Stimulated activated effector memory CD8-positive, alpha-beta T cell treated with anti-CD3 and anti-CD28 coated beads, Interleukin-12 subunit alpha, Interleukin-12 subunit beta, amount 100 ng/mL, for 72 hours (primary cell): Measurements from ENCODE around the gene CCP110.

Experiments used
- ATAC-seq: fragments of 150-1000 bp; cut with Tn5 transposase; 2 replicates; pipeline ENCODE4 v1.10.0; 2021
- DNase-seq, 2 donors: peaks; one replicate each; pipeline ENCODE4 v3.0.0; 2021 to 2022; ENCODE audit warnings: low spot score in 2 of 2
- H3K27ac Mint-ChIP-seq: one replicate; pipeline ENCODE4 v1.8.0; 2022; ENCODE audit warnings: mild to moderate bottlenecking, mixed read lengths
- H3K36me3 Mint-ChIP-seq: one replicate; pipeline ENCODE4 v1.8.0; 2022; ENCODE audit warnings: mild to moderate bottlenecking, mixed read lengths
- H3K4me1 Mint-ChIP-seq: one replicate; pipeline ENCODE4 v1.8.0; 2022; ENCODE audit warnings: mixed read lengths
- H3K4me3 Mint-ChIP-seq: one replicate; pipeline ENCODE4 v1.8.0; 2022; ENCODE audit warnings: mild to moderate bottlenecking, mixed read lengths
- H3K9me3 Mint-ChIP-seq: one replicate; pipeline ENCODE4 v1.8.0; 2022; ENCODE audit warnings: mixed read lengths

CCP110 gene

DNA sequence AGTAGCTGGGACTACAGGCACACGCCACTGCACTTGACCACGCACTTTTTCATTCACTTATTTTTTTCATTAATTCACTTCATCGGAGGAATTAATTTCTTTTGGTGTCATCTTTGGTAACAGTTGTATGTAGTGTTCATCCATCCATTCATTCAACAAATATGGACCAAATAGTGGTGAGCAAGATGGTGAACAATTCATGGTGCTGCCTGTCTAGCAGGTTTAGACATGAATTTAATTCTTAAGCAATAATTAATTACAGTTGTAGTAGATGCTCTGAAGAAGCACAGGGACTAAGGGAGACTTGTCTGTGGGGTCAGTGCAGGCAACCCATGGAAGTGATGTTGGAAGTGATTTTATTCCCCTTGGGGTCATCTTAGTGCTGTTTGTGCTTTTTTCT, 24.3 kb upstream of the CCP110 start:
- Mint-ChIP-seq H3K9me3 (no peaks in the 10 kb centered on the region), H3K4me3 (no peak overlapping the region), H3K4me1 (no peaks in the 10 kb centered on the region), H3K27ac (no peak overlapping the region), H3K36me3 (peaks cover 55% of the 10 kb centered on the region)
- ATAC-seq = no peak
- DNase-seq = no peak

DNA sequence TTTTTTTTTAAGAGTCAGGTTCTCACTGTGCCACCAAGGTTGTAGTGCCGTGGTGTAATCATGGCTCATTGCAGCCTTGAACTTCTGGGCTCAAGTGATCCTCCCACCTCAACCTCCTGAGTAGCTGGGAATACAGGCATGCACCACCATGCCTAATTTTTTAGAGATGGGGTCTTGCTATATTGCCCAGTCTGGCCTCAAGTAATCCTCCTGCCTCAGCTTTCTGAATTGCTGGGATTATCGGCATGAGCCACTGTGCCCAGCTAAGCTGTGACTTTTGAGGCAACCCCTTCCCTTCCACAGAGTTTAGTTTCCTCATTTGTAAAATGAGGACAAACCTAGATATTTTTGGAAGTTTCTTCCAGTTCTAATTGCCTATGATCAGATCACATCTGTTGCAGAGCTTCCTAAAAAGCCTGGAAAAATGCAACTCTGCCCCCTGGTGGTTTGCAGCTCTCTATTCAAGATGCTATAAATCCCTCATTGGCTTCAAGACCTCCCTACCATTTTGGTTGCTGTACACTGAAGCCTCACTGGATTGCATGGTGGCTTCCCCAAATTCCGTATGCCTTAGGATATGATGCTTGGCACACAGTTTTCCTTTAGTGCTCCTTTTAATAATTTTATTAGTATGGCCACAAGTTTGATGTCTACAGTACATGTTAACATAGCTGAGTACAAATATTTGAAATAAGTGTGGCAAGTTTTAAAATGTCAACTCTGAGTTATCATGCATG, 21.2 kb upstream of the CCP110 start:
- Mint-ChIP-seq H3K9me3 (no peaks in the 10 kb centered on the region), H3K4me1 (no peaks in the 10 kb centered on the region), H3K27ac (no peak overlapping the region), H3K4me3 (no peak overlapping the region), H3K36me3 (peaks cover 86% of the 10 kb centered on the region)
- peak; percentile 25 to 70 for DNase-seq
- peak; percentile 63 for ATAC-seq

DNA sequence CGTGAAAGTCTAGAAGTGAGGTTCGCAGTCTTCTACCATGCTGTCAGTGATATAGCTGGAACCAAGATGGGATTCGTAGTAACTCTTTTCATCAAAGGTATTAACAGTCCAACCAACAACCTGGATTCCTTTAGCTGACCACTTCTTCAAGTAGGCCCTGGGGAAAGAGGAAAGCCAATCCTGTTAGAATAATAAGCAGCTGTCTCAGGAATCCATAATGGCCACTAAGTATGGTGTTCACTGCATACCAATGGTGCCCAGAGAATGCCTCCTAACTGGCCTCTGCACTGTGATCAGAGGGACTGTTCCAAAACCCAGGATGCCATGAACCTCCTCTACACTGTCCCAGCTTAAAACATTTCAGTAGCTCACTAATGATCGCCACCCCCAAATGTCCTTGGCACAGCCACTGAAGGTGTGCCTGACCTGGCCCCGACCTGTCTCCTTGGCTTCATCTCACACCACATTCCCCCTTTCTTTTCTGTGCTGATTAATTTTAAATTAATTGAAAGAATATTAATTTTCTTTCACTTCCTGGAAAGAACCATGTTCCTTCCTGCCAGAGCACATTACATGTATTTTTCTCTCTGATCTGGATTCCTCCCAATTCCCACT, 20.2 kb upstream of the CCP110 start:
- Mint-ChIP-seq H3K4me3 (no peak overlapping the region), H3K9me3 (no peaks in the 10 kb centered on the region), H3K27ac (no peak overlapping the region), H3K36me3 (peaks cover 92% of the 10 kb centered on the region), H3K4me1 (no peaks in the 10 kb centered on the region)
- DNase-seq (no peak), ATAC-seq (no peak)

DNA sequence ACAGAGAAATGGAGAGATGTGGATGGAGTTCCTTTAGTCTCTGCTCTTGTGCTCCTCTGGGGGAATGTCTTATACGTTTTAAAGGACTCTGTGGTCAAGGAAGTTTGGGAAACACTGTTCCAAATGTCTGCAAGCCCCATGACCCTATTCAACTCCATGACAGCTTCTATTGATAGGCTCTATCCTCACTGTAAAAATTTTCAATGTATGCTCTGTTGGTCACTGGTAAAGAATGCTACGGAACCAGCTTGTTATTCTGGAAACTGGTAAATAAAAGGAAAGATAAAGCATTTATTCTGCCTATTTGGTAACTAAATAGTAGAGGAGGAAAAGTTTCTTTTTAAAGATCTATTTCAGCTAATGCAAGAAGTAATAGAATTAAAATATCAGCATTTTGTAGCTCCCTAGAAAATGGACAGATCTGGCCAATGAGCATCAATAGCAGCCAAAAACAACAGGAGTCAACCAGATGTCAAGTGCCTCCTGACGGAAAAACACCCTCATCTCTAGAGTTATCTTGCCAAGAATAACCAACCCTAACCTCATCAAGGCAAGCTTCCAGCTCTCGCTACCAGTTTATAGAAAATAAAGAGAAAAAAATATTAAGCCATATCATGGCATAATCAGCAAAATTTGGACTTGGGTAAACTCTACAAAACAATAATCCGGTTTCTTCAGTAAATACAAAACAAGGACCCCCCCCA, 18.0 kb upstream of the CCP110 start:
- Mint-ChIP-seq H3K9me3 (no peaks in the 10 kb centered on the region), H3K27ac (peak overlapping the region; percentile 56), H3K4me3 (no peak overlapping the region), H3K36me3 (peaks cover 94% of the 10 kb centered on the region), H3K4me1 (no peaks in the 10 kb centered on the region)
- ATAC-seq (no peak), DNase-seq (no peak)

DNA sequence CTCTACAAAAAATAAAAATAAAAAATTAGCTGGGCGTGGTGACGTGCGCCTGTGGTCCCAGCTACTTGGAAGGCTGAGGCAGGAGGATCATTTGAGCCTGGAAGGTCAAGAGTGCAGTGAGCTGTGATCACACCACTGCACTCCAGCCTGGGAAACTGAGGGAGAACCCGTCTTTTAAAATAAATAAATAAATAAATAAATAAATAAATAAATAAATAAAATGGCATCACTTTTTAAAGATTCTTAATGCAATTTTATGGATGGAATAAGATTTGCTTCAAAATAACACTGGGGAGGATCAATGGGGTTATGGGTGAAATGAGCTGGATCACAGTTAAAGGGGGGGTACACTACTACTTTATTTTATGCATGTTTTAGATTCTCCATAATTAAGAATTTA, 16.8 kb upstream of the CCP110 start:
- DNase-seq (no peak), ATAC-seq (no peak)
- peaks cover 93% of the 10 kb centered on the region for H3K36me3 Mint-ChIP-seq
- no peak overlapping the region for H3K27ac Mint-ChIP-seq
- no peaks in the 10 kb centered on the region for H3K9me3 Mint-ChIP-seq
- no peaks in the 10 kb centered on the region for H3K4me1 Mint-ChIP-seq
- H3K4me3 Mint-ChIP-seq = no peak overlapping the region

DNA sequence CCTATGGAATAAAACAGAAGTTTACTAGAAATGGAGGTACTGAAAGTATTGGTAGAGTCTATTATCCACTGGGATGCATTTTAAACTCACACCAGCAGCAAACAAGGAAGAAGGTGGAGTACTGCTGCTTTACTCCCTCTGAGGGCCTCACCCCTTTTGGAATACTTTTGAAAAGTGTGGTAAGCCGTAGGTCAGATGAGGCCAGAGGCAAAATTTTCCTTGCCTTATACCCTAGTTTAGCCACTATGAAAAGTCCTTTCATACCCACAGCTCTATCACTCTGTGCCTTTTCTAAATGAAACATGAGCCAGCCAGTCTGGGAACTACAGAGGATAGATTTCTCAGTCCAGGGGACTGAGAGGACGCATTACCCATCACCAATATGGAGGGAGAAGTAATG, 15.9 kb upstream of the CCP110 start:
- H3K27ac Mint-ChIP-seq = no peak overlapping the region
- no peak for ATAC-seq
- peaks cover 90% of the 10 kb centered on the region for H3K36me3 Mint-ChIP-seq
- H3K4me1 Mint-ChIP-seq = no peaks in the 10 kb centered on the region
- no peaks in the 10 kb centered on the region for H3K9me3 Mint-ChIP-seq
- no peak for DNase-seq
- H3K4me3 Mint-ChIP-seq = no peak overlapping the region

DNA sequence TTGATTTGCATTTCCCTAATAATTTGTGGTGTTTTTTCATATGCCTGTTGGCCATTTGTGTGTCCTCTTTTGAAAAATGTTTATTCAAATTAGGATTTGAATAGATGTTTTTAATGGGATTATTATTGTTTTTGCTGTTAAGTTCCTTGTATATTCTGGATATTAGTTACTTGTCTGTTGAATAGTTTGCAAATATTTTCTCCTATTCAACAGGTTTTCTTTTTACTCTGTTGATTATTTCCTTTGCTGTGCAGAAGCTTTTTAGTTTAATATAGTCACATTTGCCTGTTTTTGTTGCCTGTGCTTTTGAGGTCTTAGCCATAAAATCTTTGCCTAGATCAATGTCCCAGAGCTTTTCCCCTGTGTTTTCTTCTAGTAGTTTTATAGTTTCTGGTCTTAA, 11.4 kb upstream of the CCP110 start:
- DNase-seq (no peak), ATAC-seq (no peak)
- Mint-ChIP-seq H3K9me3 (no peaks in the 10 kb centered on the region), H3K4me3 (no peak overlapping the region), H3K36me3 (peaks cover 90% of the 10 kb centered on the region), H3K27ac (peak overlapping the region; percentile 10), H3K4me1 (peaks cover 17% of the 10 kb centered on the region)

DNA sequence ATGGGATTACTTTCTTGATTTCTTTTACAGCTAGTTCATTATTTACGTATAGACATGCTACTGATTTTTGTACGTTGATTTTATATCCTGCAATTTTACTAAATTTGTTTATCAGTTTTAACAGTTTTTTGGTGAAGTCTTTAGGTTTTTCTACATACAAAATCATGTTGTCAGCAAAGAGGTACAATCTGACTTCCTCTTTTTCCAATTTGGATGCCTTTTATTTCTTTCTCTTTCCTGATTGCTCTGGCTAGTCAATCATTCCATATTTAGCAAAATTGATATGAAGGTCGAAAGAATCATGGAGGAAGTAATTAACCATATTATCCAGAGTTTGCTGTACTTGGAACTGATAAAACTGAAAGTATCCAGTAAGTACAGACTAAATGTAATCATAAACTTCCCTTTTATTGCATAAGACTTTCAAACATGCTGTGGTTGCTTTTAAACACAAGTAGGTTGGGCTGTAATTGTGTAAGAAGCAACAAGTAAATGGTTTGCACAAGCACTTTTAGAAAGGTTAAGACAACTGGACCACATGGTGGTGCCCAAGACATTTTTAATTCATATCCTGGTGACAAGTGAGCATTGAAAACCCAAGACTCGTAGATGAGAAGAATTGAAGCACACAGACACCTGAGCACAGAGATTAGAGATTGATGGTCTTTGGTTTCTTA, 10.2 kb upstream of the CCP110 start:
- no peak for DNase-seq
- Mint-ChIP-seq H3K4me3 (no peak overlapping the region), H3K9me3 (no peaks in the 10 kb centered on the region), H3K27ac (no peak overlapping the region), H3K36me3 (peaks cover 91% of the 10 kb centered on the region), H3K4me1 (peaks cover 27% of the 10 kb centered on the region)
- no peak for ATAC-seq

DNA sequence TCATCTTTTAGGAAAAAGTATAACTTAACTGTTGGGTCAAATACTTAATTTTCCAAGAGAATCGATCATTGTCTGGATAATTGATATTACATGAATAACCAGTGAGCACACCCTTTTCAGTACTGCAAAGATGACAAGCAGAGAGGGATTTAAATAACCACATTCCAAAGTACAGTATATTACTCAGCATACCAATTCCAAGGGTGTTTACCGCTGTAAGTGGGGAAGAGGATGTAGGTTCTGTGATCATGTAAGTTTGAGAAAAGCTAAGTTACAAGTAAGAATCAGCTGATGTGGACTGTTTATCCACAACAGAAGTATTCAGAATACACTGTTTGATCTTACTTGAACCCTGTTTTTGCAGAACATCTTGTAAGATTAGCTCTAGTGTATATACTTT, 8.0 kb upstream of the CCP110 start:
- H3K27ac Mint-ChIP-seq = peak overlapping the region; percentile 20
- peaks cover 82% of the 10 kb centered on the region for H3K36me3 Mint-ChIP-seq
- no peaks in the 10 kb centered on the region for H3K9me3 Mint-ChIP-seq
- H3K4me3 Mint-ChIP-seq = no peak overlapping the region
- no peak for ATAC-seq
- no peak for DNase-seq
- peaks cover 42% of the 10 kb centered on the region for H3K4me1 Mint-ChIP-seq

DNA sequence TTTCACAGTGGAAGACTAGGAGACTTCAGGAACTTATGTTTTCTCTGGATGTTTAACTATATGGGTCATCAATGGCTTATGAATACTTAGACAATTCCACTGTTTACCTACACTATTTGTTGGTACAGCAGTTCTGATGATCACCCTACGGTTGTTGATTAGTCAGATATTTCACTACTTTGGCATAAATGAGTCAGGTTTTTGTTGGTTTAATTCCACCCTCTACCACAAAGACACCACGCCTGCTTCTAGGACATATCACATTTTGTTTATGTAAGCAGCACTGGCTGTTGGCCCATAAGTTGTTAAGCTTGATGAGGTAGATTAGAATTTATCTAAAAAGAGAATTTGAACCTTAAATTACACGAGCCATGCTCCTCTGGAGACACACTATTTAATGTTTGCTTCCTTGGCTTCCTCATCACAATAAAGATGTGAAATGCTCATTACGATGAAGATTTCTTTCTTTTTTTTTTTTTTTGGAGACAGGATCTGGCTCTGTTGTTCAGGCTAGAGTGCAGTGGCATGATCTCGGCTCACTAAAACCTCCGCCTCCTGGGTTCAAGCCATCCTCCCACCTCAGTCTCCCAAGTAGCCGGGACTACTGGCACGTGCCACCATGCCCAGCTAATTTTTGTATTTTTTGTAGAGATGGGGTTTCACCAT, 6.2 kb upstream of the CCP110 start:
- H3K36me3 Mint-ChIP-seq = peaks cover 79% of the 10 kb centered on the region
- ATAC-seq (peak; percentile 79), DNase-seq (no peak)
- H3K9me3 Mint-ChIP-seq = no peaks in the 10 kb centered on the region
- peak overlapping the region; percentile 53 for H3K27ac Mint-ChIP-seq
- peaks cover 57% of the 10 kb centered on the region for H3K4me1 Mint-ChIP-seq
- peak overlapping the region; percentile 15 for H3K4me3 Mint-ChIP-seq

DNA sequence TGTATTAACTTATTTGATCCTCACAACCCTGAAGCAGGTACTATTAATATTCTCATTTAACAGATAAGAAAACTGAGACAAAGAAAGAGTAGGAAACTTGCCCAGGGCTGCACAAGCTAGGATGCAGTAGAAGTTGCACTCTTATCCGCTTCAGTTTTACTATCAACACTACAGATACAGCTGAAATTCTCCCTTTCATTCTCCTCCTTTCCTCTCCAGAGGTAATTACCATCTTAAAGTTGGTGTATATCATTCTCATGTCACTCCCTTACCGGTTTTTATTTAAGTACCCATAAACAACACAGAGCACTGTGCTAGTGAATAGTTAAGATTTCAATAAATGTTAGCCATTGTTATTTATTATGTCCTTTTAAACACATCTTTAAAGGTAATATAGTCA, 5.4 kb upstream of the CCP110 start:
- peak overlapping the region; percentile 81 for H3K27ac Mint-ChIP-seq
- H3K4me1 Mint-ChIP-seq = peaks cover 58% of the 10 kb centered on the region
- peaks cover 70% of the 10 kb centered on the region for H3K36me3 Mint-ChIP-seq

DNA sequence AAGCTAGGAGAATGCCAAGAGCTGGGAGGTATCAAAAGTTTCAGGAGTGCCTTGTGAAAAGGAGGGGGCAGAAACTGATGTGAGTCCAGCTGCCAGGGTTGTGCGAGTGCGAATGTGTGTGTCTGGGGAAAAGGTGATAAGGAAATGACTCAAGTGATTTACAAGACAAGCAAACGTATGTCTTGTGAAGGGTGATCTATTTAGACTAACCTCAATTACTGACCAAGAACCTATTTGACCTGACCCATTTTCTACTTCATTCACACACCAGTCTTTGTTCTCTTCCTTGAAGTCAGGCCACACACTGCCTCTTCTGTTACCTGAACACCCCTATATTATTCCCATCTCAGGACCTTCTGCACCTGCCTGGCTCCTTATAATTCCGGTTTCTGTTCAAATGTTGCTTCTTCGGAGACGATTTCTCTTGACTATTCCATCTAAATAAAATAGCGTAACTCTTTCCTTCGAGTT, 2.8 kb upstream of the CCP110 start:
- H3K4me3 Mint-ChIP-seq = peak overlapping the region; percentile 92
- ATAC-seq = no peak
- no peak for DNase-seq
- H3K27ac Mint-ChIP-seq = peak overlapping the region; percentile 87
- no peaks in the 10 kb centered on the region for H3K9me3 Mint-ChIP-seq
- H3K4me1 Mint-ChIP-seq = peaks cover 64% of the 10 kb centered on the region
- peaks cover 54% of the 10 kb centered on the region for H3K36me3 Mint-ChIP-seq

More for the DNA sequence above, 5.4 kb upstream of the CCP110 start:
- peak overlapping the region; percentile 29 for H3K4me3 Mint-ChIP-seq
- DNase-seq (no peak), ATAC-seq (no peak)
- no peaks in the 10 kb centered on the region for H3K9me3 Mint-ChIP-seq

DNA sequence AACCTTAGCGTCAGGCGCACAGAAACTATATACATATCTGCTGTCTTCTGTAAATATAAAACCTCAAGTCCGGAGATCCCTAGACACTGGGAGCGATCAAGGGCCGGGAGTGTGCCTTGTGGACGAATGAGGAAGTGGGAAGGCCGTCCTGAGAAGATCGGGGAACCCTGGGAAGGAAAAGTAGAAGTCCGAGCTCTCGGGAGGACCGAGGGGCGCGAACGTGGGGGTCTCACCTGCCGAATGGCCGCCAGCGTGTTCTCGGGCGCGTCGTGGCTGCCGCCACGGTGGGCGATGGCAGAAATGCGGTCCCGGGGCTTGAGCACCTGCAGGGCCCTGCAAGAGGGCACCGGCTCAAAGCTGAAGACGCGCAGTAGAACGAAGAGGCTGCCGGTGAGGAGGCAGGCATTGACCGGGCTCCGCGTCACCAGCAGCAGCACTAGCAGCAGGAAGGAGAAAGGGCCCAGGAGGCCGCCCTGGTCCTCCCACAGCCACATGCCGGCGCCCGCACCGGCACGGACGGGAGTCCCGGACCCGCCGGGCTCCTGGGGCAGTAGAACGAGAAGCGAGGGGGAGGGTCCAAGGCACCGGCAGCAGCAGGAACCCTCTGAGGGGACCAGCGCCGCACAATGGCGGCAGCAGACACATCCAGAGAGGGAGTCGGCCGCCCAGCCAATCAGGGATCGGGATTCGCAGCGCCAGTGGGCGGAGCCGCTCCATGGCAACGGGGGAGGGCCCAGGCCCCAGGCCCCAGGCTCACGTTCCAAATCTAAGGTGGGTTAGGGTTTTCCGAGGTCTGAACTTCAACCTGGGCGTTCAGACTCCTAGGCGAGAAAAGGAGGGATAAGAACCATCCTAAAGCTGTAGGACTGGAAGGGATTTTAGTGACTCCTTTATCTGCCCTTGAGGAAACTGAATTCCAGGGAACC, 2.0 kb upstream of the CCP110 start, which contains the start of gene GDE1:
GDE1 (minus strand) TSS at position 628 of the 926 bp plus-strand sequence; CDS start at position 494, 134 bp downstream.
- Mint-ChIP-seq H3K27ac (peak within 1 kb of the TSS; percentile 87), H3K9me3 (no peaks in the 10 kb centered on the region), H3K36me3 (peaks cover 46% of the 10 kb centered on the region), H3K4me1 (peaks cover 61% of the 10 kb centered on the region), H3K4me3 (peak within 1 kb of the TSS; percentile 92)
- ATAC-seq (peak; percentile 83), DNase-seq (peak; percentile 84 to 95)

DNA sequence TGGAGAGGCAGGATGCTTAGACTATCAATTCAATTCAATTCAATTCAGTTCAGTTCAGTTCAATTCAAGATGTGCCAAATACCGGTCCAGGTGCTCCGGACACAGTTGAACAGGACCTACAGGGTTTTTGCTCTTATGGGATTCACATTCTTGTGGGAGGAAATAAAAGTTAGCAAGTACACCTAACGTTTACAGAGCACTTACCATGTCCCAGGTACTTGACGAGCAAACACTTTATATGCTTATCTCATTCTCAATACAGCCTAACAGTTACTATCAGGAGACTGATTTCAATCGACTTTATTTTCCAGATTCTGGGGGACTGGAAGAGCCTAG, 1.4 kb upstream of the CCP110 start:
- H3K4me3 Mint-ChIP-seq = peak overlapping the region; percentile 92
- no peaks in the 10 kb centered on the region for H3K9me3 Mint-ChIP-seq
- peak overlapping the region; percentile 87 for H3K27ac Mint-ChIP-seq
- DNase-seq (no peak), ATAC-seq (no peak)
- peaks cover 40% of the 10 kb centered on the region for H3K36me3 Mint-ChIP-seq
- peaks cover 55% of the 10 kb centered on the region for H3K4me1 Mint-ChIP-seq
